ENCODE results near the gene TMEM222. TPM values are rescaled to one million over a fixed set of nuclear protein-coding genes. Genes with fewer than 3 reads are reported as not detected.
A peak's percentile ranks its signal among the peaks of the same experiment; 100 is the strongest.

TMEM222 gene
- total and polyA plus RNA-seq, 8 donors: 11.9 to 37.0 (median 17.5) TPM

DNA sequence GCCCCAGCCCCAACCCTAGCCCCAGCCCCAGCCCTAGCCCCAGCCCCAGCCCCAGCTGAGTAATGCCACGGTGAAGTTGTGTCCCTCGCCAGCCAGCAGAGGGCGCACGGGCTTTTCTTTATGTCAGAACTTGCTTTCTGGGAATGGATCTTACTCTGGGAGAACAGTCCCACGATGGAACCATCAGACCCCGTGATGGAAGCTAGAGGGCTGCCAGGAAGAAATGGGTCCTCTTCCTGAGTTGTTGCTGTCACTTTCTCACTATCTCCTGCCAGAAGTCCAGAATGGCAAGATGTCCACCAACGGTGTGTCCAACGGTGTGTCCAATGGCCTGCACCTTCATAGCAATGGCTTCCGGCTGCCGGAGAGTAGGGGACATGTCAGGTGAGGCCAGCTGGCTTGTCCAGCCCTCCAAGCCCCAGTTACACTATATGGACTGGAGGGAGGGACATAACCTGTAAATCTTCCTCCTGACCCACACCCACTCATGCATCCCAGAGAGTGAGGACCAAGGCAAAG is 25.1 kb upstream of the TMEM222 start:
- intact Hi-C loops (cut with DNase I): loop anchor here in 1 of 3 donors (5.0 to 10.0 kb wide), 2 partner anchors 95 to 102 kb away; partner anchors contain the start of gene GPR3
- no peak for FAIRE-seq

GRCh38 chr1:27297903-27298302 is 24.1 kb upstream of the TMEM222 start:
- no peak overlapping the region for H3K27ac ChIP-seq
- TF ChIP-seq, protein P1, sequence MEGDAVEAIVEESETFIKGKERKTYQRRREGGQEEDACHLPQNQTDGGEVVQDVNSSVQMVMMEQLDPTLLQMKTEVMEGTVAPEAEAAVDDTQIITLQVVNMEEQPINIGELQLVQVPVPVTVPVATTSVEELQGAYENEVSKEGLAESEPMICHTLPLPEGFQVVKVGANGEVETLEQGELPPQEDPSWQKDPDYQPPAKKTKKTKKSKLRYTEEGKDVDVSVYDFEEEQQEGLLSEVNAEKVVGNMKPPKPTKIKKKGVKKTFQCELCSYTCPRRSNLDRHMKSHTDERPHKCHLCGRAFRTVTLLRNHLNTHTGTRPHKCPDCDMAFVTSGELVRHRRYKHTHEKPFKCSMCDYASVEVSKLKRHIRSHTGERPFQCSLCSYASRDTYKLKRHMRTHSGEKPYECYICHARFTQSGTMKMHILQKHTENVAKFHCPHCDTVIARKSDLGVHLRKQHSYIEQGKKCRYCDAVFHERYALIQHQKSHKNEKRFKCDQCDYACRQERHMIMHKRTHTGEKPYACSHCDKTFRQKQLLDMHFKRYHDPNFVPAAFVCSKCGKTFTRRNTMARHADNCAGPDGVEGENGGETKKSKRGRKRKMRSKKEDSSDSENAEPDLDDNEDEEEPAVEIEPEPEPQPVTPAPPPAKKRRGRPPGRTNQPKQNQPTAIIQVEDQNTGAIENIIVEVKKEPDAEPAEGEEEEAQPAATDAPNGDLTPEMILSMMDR (IDR thresholded peaks at IDR 0.05): no peak
- intact Hi-C loops (cut with DNase I): loop anchor here in 2 of 3 donors (2.0 to 10.0 kb wide), 3 partner anchors 94 to 103 kb away; partner anchors contain the start of gene GPR3 (in 1 of the 2)
- no peaks in the 10 kb centered on the region for H3K4me1 ChIP-seq
- FAIRE-seq (no peak), DNase-seq (peak in 1 of 6 donors; percentile 31), ATAC-seq (no peak)
- H3K4me3 ChIP-seq: no peak overlapping the region
- no peaks in the 10 kb centered on the region for H3K27me3 ChIP-seq
- peaks cover 0 to 30% (median 8%) of the 10 kb centered on the region in 3 donors for H3K36me3 ChIP-seq
- H3K9me3 ChIP-seq: no peaks in the 10 kb centered on the region
- 95 to 98% methylated on average over 3 of the region's 3 CpGs for WGBS, 2 donors

More for the DNA sequence above, 25.1 kb upstream of the TMEM222 start:
- H3K36me3 ChIP-seq: peaks cover 0 to 30% (median 8%) of the 10 kb centered on the region in 3 donors
- 37 to 41% methylated on average over 10 of the region's 10 CpGs for WGBS, 2 donors
- no peak overlapping the region for H3K4me3 ChIP-seq
- TF ChIP-seq, protein P1 (IDR thresholded peaks at IDR 0.05): peak; percentile 32 to 44 (median 34)
- H3K27ac ChIP-seq: no peak overlapping the region
- ATAC-seq (peak; percentile 38 to 61 (median 50)), DNase-seq (peak; percentile 25 to 89 (median 71))
- no peaks in the 10 kb centered on the region for H3K4me1 ChIP-seq
- H3K9me3 ChIP-seq: no peaks in the 10 kb centered on the region
- no peaks in the 10 kb centered on the region for H3K27me3 ChIP-seq

GRCh38 chr1:27298632-27299384 is 23.2 kb upstream of the TMEM222 start:
- H3K27ac ChIP-seq: no peak overlapping the region
- H3K36me3 ChIP-seq: peaks cover 0 to 30% (median 8%) of the 10 kb centered on the region in 3 donors
- no peak for ATAC-seq

DNA sequence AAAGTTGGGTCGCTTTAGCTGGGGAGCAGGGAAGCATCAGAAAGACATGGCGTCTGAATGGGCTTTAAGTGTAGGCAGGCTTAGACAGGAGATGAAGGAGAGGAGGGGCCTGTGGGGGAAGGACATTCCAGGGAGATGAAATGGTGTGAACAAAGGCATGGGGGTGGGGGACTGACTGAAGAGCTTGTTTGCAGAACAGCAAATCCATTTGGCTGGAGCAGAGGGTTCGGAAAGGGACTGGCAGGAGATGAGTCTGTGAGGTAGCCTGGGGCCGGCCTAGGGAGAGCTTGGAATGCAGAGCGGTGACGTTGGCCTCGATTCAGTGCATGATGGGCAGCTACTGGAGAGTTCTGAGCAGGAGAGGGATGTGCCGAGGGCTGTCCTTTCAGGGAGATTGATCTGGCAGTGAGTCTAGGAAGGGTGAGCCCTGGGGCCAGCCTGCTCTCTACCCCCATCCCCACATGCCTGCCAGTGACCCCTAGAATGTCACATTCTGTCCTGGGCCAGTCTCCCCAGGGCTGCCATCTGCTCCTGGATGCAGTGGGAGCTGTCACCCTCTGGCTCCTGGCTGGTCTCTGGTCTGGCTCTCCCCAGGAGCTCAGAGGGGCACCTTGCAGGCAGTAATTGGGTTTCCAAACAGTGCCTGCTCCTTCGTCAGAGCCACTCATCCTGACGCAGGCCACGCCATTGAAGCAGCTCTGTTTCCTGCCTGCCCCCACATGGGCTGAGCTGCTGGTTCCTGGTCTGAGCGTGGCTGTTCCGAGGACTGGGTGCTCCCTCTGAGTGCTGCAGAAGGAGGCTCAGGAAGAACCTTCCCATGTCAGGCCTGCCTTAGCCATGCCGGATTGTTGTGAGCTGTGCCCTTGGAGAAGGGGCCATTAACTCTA is 22.3 kb upstream of the TMEM222 start:
- H3K27me3 ChIP-seq: no peaks in the 10 kb centered on the region
- no peak overlapping the region for H3K4me3 ChIP-seq
- DNase-seq (peak in 1 of 6 donors; percentile 51), ATAC-seq (peak in 2 of 4 donors; percentile 8 to 15), FAIRE-seq (no peak)
- no peaks in the 10 kb centered on the region for H3K4me1 ChIP-seq
- WGBS, 2 donors: 83 to 85% methylated on average over 14 of the region's 14 CpGs
- no peaks in the 10 kb centered on the region for H3K9me3 ChIP-seq
- intact Hi-C loops (cut with DNase I): loop anchor here (2.0 to 10.0 kb wide), 4 partner anchors 93 to 105 kb away; partner anchors contain the start of gene GPR3 (in 2 of the 3)
- TF ChIP-seq, protein P1 (IDR thresholded peaks at IDR 0.05): no peak
- peaks cover 0 to 30% (median 8%) of the 10 kb centered on the region in 3 donors for H3K36me3 ChIP-seq
- peak overlapping the region in 1 of 4 donors; percentile 21 for H3K27ac ChIP-seq

More at GRCh38 chr1:27298632-27299384, 23.2 kb upstream of the TMEM222 start:
- no peaks in the 10 kb centered on the region for H3K27me3 ChIP-seq
- H3K9me3 ChIP-seq: no peaks in the 10 kb centered on the region
- TF ChIP-seq, protein P1 (IDR thresholded peaks at IDR 0.05): no peak
- intact Hi-C loops (cut with DNase I): loop anchor here in 2 of 3 donors (2.0 to 10.0 kb wide), 3 partner anchors 93 to 104 kb away; partner anchors contain the start of gene GPR3 (in 1 of the 2)
- FAIRE-seq: no peak
- peak in 1 of 6 donors; percentile 0 for DNase-seq
- no peak overlapping the region for H3K4me3 ChIP-seq
- H3K4me1 ChIP-seq: no peaks in the 10 kb centered on the region
- 76 to 79% methylated on average over 8 of the region's 8 CpGs for WGBS, 2 donors
